ENCODE results near the gene SLC35E2B.
A peak's percentile ranks its signal among the peaks of the same experiment; 100 is the strongest.
"Not testable (repeated sequence)": the region's sequence is repeated elsewhere in the genome, so short reads cannot be mapped to it uniquely, and the experiment has no call there.

SLC35E2B gene

GRCh38 chr1:1692714-1693647 is at the start of gene SLC35E2B:
TSS of gene SLC35E2B (minus strand) at chr1:1692795. CDS start at chr1:1676699, 16,096 bp downstream.
- DNase-seq (ENCODE audit: low read depth), result peak; percentile 94
- peak within 1 kb of the TSS; percentile 53 for H3K4me3 ChIP-seq (ENCODE audit: low read depth, low read length)

- H3K4me3 ChIP-seq (ENCODE audit: low read depth, low read length); DNase-seq (ENCODE audit: low read depth): not testable (repeated sequence)
Observed at GRCh38 chr1:1741013-1741412, 48.4 kb upstream of the SLC35E2B start.

- not testable (repeated sequence) for H3K4me3 ChIP-seq (ENCODE audit: low read depth, low read length); DNase-seq (ENCODE audit: low read depth)
Observed at GRCh38 chr1:1738799-1739337, 46.3 kb upstream of the SLC35E2B start.

GRCh38 chr1:1737675-1738590 is 45.3 kb upstream of the SLC35E2B start:
- not testable (repeated sequence) for DNase-seq (ENCODE audit: low read depth); H3K4me3 ChIP-seq (ENCODE audit: low read depth, low read length)

GRCh38 chr1:1732381-1732780 is 39.8 kb upstream of the SLC35E2B start:
- no peak for DNase-seq (ENCODE audit: low read depth)
- no peak overlapping the region for H3K4me3 ChIP-seq (ENCODE audit: low read depth, low read length)
- TF ChIP-seq MAX (IDR thresholded peaks at IDR 0.05; ENCODE audit: low read depth, low read length) (no peak), CTCF (IDR thresholded peaks at IDR 0.05; ENCODE audit: low read depth, low read length) (no peak), MYC (IDR thresholded peaks at IDR 0.05; ENCODE audit: low read depth, low read length) (no peak), POLR2A (IDR thresholded peaks at IDR 0.05; ENCODE audit: extremely low read depth, insufficient read length) (no peak)

- no peak for DNase-seq (ENCODE audit: low read depth)
- TF ChIP-seq MAX (IDR thresholded peaks at IDR 0.05; ENCODE audit: low read depth, low read length) (no peak), CTCF (IDR thresholded peaks at IDR 0.05; ENCODE audit: low read depth, low read length) (no peak), MYC (IDR thresholded peaks at IDR 0.05; ENCODE audit: low read depth, low read length) (no peak), POLR2A (IDR thresholded peaks at IDR 0.05; ENCODE audit: extremely low read depth, insufficient read length) (no peak)
- no peak overlapping the region for H3K4me3 ChIP-seq (ENCODE audit: low read depth, low read length)
Observed at GRCh38 chr1:1730870-1731269, 38.3 kb upstream of the SLC35E2B start.

GRCh38 chr1:1730230-1730629 is 37.6 kb upstream of the SLC35E2B start:
- not testable (repeated sequence) for H3K4me3 ChIP-seq (ENCODE audit: low read depth, low read length); DNase-seq (ENCODE audit: low read depth)

- not testable (repeated sequence) for H3K4me3 ChIP-seq (ENCODE audit: low read depth, low read length)
Observed at GRCh38 chr1:1729116-1729816, 36.7 kb upstream of the SLC35E2B start.

GRCh38 chr1:1728308-1729005 is 35.9 kb upstream of the SLC35E2B start:
- not testable (repeated sequence) for DNase-seq (ENCODE audit: low read depth); H3K4me3 ChIP-seq (ENCODE audit: low read depth, low read length)

More at GRCh38 chr1:1729116-1729816, 36.7 kb upstream of the SLC35E2B start:
- not testable (repeated sequence) for DNase-seq (ENCODE audit: low read depth)

- H3K4me3 ChIP-seq (ENCODE audit: low read depth, low read length); DNase-seq (ENCODE audit: low read depth): not testable (repeated sequence)
Observed at GRCh38 chr1:1727131-1727651, 34.6 kb upstream of the SLC35E2B start.

- not testable (repeated sequence) for DNase-seq (ENCODE audit: low read depth); H3K4me3 ChIP-seq (ENCODE audit: low read depth, low read length)
Observed at GRCh38 chr1:1726088-1726487, 33.5 kb upstream of the SLC35E2B start.

Data from NB4 (cell line).